Glutamatergic neuron (in vitro differentiated cells): ENCODE measurements around the gene SIPA1L3. TPM values are rescaled to one million over a fixed set of nuclear protein-coding genes. Genes with fewer than 3 reads are reported as not detected.

Experiments
- DNase-seq: peaks from one replicate; pipeline ENCODE4 v3.0.0; 2022
- H3K27ac Mint-ChIP-seq: one replicate; pipeline ENCODE4 v1.8.0; 2020; ENCODE audit warnings: mild to moderate bottlenecking, mixed read lengths, inconsistent platforms; ENCODE audit not compliant: unreplicated experiment
- H3K27me3 Mint-ChIP-seq: one replicate; pipeline ENCODE4 v1.8.0; 2020; ENCODE audit warnings: mild to moderate bottlenecking, moderate library complexity, mixed read lengths, inconsistent platforms; ENCODE audit not compliant: unreplicated experiment
- H3K36me3 Mint-ChIP-seq: one replicate; pipeline ENCODE4 v1.8.0; 2020; ENCODE audit warnings: mild to moderate bottlenecking, mixed read lengths, inconsistent platforms; ENCODE audit not compliant: unreplicated experiment
- H3K4me1 Mint-ChIP-seq: one replicate; pipeline ENCODE4 v1.8.0; 2020; ENCODE audit warnings: mild to moderate bottlenecking, low read depth, mixed read lengths, inconsistent platforms; ENCODE audit not compliant: unreplicated experiment
- H3K4me3 Mint-ChIP-seq: one replicate; pipeline ENCODE4 v1.8.0; 2020; ENCODE audit warnings: mild to moderate bottlenecking, mixed read lengths, inconsistent platforms; ENCODE audit not compliant: unreplicated experiment
- H3K9me3 Mint-ChIP-seq: one replicate; pipeline ENCODE4 v1.8.0; 2020; ENCODE audit warnings: mild to moderate bottlenecking, moderate library complexity, mixed read lengths, inconsistent platforms; ENCODE audit not compliant: unreplicated experiment
- total RNA-seq: library from RNA; stranded (reverse); fragmentation: NEBNext Ultra II Directional; extraction: Animal tissue kit (Norgen Biotek cat#: 25700); gene quantifications from one replicate; pipeline ENCODE4 v1.2.1, GENCODE V29; 2021; ENCODE audit not compliant: unreplicated experiment
- TF ChIP-seq, protein P1 (sequence below): fragments of 200-600 bp; sonication (generic); IDR thresholded peaks from one replicate; pipeline ENCODE4 v1.5.0; 2021; ENCODE audit not compliant: partially characterized antibody, unreplicated experiment

SIPA1L3 gene
- total RNA-seq, 1 donor from 2014 or later, result 97.7 TPM

DNA sequence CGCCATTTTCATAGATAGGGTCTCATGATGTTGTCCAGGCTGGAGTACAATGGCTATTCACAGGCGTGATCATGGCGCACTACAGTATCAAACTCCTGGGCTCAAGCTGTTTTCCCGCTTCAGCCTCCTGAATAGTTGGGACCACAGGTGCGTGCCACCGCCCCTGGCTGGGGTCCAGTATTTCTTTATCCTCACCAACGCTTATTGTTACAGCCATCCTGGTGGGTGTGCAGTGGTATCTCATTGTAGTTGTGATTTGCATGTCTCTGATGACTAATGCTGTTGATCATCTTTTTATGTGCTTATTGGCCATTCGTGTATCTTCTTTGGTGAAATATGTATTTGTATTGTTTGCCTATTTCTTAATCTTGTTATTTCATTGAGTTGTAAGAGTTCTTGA lies 49.0 kb downstream of the SIPA1L3 start:
- TF ChIP-seq, protein P1, sequence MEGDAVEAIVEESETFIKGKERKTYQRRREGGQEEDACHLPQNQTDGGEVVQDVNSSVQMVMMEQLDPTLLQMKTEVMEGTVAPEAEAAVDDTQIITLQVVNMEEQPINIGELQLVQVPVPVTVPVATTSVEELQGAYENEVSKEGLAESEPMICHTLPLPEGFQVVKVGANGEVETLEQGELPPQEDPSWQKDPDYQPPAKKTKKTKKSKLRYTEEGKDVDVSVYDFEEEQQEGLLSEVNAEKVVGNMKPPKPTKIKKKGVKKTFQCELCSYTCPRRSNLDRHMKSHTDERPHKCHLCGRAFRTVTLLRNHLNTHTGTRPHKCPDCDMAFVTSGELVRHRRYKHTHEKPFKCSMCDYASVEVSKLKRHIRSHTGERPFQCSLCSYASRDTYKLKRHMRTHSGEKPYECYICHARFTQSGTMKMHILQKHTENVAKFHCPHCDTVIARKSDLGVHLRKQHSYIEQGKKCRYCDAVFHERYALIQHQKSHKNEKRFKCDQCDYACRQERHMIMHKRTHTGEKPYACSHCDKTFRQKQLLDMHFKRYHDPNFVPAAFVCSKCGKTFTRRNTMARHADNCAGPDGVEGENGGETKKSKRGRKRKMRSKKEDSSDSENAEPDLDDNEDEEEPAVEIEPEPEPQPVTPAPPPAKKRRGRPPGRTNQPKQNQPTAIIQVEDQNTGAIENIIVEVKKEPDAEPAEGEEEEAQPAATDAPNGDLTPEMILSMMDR, result no peak
- no peak overlapping the region for H3K27ac Mint-ChIP-seq
- H3K4me1 Mint-ChIP-seq, result peaks cover 20% of the 10 kb centered on the region
- DNase-seq, result no peak
- peaks cover 6% of the 10 kb centered on the region for H3K36me3 Mint-ChIP-seq
- H3K4me3 Mint-ChIP-seq, result no peak overlapping the region
- peaks cover 5% of the 10 kb centered on the region for H3K27me3 Mint-ChIP-seq
- no peaks in the 10 kb centered on the region for H3K9me3 Mint-ChIP-seq

DNA sequence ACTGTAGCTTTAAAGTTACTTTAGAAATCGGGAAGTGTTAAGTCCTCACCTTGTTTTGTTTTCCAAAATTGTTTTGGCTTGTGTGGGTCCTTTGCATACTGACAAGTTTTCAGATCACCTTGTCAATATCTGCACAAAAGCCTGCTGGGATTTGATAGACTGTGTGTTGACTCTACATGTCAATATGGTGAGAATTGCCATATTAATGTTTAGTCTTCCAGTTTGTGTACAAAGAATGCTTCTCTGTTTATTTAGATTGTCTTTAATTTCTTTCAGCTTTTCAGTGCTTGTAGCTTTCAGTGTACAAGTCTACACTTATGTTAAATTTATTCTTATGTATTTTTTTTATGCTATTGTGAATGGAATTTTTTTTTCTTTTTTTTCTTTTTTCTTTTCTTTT lies 50.2 kb downstream of the SIPA1L3 start:
- Mint-ChIP-seq H3K36me3 (peaks cover 12% of the 10 kb centered on the region), H3K27ac (no peak overlapping the region), H3K9me3 (no peaks in the 10 kb centered on the region), H3K4me1 (peaks cover 17% of the 10 kb centered on the region), H3K27me3 (peaks cover 5% of the 10 kb centered on the region), H3K4me3 (no peak overlapping the region)
- TF ChIP-seq, protein P1, result no peak
- no peak for DNase-seq

DNA sequence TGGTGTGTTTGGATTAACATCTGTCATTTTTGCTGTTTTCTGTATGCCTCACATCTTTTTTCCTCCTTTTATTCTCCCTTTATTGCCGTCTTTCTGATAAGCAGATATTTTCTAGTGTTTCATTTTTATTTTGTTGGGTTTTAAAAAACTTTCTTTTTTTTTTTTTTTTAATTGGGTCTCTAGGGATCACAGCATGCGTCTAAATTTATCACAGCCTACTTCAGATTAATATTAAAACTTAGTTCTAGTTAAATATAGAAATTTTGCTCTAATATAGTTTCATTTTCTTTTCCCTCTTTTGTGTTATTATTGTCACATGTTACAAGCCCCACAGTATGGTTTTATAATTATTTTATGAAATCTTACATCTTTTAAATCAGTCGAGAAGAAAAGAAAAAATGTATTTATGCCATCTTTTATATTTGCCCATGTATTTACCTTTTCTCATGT lies 52.7 kb downstream of the SIPA1L3 start:
- Mint-ChIP-seq H3K36me3 (peaks cover 12% of the 10 kb centered on the region), H3K27ac (peak overlapping the region; percentile 33), H3K4me3 (no peak overlapping the region), H3K27me3 (peaks cover 9% of the 10 kb centered on the region), H3K4me1 (peaks cover 21% of the 10 kb centered on the region), H3K9me3 (peaks cover 2% of the 10 kb centered on the region)
- no peak for DNase-seq
- TF ChIP-seq, protein P1, result no peak

DNA sequence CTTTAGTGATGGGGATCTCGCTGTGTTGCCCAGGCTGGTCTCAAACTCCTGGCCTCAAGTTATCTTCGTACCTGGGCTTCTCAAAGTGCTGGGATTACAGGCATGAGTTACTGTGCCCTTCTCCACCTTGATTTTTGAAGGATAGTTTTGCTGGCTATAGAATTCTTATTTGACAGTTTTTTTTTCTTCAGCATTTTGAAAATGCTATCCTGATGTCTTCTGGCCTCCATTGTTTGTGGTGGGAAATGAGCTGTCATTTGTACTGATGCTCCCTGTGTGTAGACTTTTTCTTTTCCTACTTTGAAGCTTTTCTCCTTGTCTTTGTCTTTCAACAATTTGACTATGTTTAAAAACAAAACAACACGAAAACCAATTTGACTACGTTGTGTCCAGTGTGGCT lies 54.2 kb downstream of the SIPA1L3 start:
- Mint-ChIP-seq H3K9me3 (peaks cover 2% of the 10 kb centered on the region), H3K4me1 (peaks cover 24% of the 10 kb centered on the region), H3K27me3 (peaks cover 8% of the 10 kb centered on the region), H3K4me3 (no peak overlapping the region), H3K36me3 (peaks cover 8% of the 10 kb centered on the region), H3K27ac (peak overlapping the region; percentile 57)
- no peak for DNase-seq
- TF ChIP-seq, protein P1, result no peak

DNA sequence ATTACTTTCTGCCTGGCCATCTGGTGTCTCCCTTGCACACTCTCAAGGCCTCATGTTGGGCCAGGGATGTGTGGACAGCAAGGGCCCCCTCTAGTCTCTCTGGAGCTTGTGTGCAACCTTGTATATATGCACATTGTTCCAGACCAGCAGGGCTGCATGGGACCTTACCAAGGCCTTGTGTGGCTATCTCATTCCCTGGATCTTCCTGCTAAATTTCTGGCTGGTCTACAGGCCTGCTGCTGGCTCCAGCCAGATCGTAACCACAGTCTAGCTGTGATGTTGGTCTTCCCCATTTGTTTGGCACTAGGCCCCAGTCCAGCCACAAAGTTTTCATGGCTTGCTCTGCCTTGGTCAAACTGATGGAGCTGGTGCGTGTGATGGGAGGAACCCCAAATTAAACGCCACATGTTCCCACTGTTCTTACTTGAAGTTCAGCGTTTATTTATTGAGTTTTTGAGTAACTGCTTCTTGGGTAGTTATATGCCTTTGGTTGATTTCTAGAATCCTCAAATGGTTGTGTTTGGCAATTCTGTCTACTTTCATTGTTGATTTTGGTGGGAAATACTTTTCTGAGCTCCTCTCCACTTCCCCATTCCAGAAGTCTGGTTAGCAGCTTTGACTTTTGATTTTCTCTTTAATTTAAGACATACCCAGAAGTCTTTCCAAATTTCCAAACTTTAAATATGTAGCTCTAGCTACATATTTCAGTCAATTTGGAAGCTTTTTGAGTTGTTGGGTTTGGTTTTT lies 56.4 kb downstream of the SIPA1L3 start:
- TF ChIP-seq, protein P1, result no peak
- peaks cover 8% of the 10 kb centered on the region for H3K36me3 Mint-ChIP-seq
- no peak overlapping the region for H3K4me3 Mint-ChIP-seq
- no peak for DNase-seq
- H3K27ac Mint-ChIP-seq, result peak overlapping the region; percentile 80
- H3K4me1 Mint-ChIP-seq, result peaks cover 31% of the 10 kb centered on the region
- peaks cover 13% of the 10 kb centered on the region for H3K27me3 Mint-ChIP-seq
- peaks cover 4% of the 10 kb centered on the region for H3K9me3 Mint-ChIP-seq
